GM12864 (cell line): ENCODE data around the gene KCNK18.

Experiments used
- DNase-seq: peaks from one replicate; pipeline ENCODE4 v3.0.0-alpha.2; 2011; ENCODE audit warnings: low read depth
- H3K4me3 ChIP-seq: 2 replicates; pipeline ENCODE4 v1.5.1; 2011; ENCODE audit warnings: mild to moderate bottlenecking, low read depth, low read length, control low read depth
- CTCF ChIP-seq: IDR thresholded peaks from 2 replicates; pipeline ENCODE4 v1.5.1; 2011; ENCODE audit warnings: low read depth, mild to moderate bottlenecking, moderate library complexity, low read length, control low read depth, inconsistent platforms; ENCODE audit errors: missing control alignments

KCNK18 gene

GRCh38 chr10:117186832-117187615 lies 10.3 kb upstream of the KCNK18 start:
- no peak overlapping the region for H3K4me3 ChIP-seq
- no peak for DNase-seq
- no peak for TF ChIP-seq CTCF

GRCh38 chr10:117188371-117188770 lies 8.9 kb upstream of the KCNK18 start:
- H3K4me3 ChIP-seq = no peak overlapping the region
- TF ChIP-seq CTCF = no peak
- no peak for DNase-seq

GRCh38 chr10:117189557-117189956 lies 7.7 kb upstream of the KCNK18 start:
- H3K4me3 ChIP-seq = no peak overlapping the region
- no peak for TF ChIP-seq CTCF
- no peak for DNase-seq

- no peak overlapping the region for H3K4me3 ChIP-seq
- no peak for DNase-seq
- TF ChIP-seq CTCF = no peak
Observed at GRCh38 chr10:117198088-117198487, 799 bp downstream of the KCNK18 start.

- no peak overlapping the region for H3K4me3 ChIP-seq
- no peak for TF ChIP-seq CTCF
- no peak for DNase-seq
Observed at GRCh38 chr10:117201826-117202225, 4.5 kb downstream of the KCNK18 start.

- no peak overlapping the region for H3K4me3 ChIP-seq
- no peak for DNase-seq
- TF ChIP-seq CTCF = no peak
Observed at GRCh38 chr10:117204316-117204715, 7.0 kb downstream of the KCNK18 start.

- no peak for DNase-seq
- no peak overlapping the region for H3K4me3 ChIP-seq
- no peak for TF ChIP-seq CTCF
Observed at GRCh38 chr10:117212176-117212575, 14.9 kb downstream of the KCNK18 start.
